ENCODE measurements around the gene MATCAP1.

Gene MATCAP1

DNA sequence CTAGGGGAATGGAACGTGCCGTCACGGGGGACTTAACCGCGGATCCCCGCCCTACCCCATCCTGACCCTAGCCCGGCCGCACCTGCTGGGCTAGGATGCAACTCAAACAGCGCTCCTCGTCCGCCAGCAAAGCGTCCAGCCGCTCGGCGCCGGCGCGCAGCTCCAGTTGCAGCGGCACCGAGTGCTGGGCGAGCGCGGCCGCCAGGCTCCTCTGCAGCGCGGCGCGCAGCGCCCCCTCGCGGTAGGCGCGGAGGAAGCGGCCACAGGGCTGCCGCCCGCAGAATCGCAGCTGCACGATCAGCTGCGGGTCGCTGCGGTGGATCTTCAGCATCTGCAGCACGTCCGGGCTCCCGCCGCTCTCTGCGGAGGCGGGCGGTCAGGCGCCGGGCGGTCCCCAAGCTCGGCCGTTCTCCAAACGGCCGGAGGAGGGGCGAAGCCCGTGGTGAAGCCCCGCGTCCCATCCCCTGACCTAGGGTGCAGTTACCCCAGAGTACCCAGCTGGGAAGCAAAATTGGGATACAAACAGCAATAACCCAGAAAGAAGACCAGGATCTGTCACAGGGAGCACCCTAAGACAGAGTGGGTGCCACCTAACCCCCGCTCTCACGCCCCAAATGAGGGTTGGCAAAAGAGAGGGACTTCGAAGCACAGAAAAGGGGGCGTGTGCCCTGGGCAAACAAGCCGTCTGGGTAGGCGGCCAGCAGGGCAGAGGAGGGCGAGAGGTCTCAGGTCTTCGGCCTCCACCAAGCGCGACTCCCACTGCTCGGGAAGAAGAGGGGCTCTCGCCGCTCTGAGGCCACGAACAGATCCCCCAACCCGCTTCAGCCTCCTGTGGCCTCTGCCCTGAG, 28.2 kb downstream of the MATCAP1 start:
- DNase-seq: peak; percentile 35

DNA sequence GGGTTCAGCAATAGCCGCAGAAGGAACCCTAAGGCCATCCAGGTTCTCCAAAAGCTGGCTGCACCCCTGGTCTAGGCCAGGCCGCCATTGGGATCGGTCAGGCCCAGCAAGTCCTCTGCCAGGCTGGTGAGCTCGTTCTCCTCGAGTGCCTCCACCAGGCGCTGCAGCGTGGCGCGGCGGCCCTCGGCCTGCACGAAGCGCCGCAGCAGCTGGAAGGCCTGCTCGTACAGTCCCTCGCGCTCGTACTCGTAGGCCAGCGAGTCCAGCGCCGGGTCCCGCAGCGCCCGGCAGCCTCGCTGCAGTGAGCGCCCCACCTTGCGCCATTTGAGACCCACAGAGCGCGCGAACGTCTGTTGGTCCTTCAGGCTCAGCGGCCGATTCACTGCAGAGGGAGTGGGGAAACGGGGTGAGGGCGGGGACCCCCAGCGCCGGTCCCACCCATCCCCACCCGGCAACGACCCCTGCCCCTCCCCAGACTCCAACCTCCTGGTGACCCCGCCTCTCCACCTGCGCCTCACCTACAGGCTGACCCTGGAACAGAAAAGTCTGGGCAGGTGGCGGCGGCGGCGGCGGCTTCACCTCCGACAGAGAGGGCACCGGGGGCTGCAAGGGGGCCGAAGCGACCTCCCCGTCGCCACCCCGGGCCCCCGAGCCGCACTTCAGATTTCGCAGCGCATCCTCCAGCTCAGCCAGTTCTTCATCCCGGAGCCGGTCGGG, 29.0 kb downstream of the MATCAP1 start:
- DNase-seq: no peak

DNA sequence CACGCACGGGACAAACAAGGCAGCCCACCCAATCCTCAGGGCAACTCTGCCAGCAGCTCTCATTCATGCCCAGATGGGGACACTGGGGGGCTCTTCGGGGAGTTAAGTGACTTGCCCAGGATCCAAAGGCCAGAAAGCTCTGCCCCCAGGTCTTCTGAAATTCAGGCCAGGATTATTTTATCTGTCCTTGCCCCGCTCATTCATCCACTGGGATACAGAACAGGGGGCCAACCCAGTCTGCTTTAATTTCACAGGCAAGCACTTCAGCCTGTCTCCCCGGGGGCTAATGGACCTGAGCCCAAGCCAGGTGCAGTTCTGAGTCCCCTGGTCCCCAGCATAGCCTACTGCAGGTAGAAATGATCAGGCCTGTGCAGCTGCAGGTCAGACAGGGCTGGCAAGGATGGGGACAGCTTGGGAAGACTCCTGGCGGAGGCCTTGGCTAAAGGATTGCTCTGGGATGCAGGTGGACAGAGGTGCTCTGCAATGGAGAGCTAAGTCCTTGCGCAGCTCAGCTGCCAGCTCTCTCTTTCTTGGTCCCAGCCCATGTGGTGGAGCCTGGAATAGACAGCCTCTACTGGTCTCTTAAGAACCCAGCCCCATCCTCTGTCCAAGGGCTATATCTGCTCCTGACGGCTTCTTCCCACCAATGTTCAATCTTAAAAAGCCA, 32.2 kb downstream of the MATCAP1 start:
- DNase-seq: no peak

DNA sequence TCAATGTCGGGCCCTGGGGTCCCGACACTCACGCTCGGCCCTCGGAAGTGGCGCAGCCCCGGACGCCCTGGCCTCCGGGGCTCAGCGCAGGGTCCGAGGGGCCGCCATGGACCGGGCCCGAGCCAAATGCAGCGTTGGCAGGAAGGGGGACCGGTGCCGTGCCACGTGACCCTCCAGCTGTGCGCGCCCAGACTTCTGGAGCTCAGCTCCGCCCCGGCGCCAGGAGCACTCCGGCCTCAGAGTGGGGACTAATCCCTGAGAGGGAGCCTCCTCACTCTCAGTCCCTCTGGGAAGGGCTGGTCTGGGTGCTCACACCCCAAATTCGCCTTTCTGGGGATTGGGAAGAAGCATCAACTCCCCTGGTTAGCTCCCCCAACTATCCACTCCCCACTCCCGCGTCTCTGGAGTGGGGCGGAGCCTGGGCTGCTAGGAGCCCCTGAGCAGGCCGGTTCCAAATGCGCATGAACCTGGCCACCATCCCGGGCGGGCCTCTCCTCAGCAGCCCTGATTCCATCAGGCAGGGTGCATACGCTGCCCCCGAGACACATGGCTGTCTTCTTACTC, 32.8 kb downstream of the MATCAP1 start, which contains the start of gene B3GNT9:
Gene B3GNT9, minus strand, starts transcription at position 166 of the 564 bp plus-strand sequence. CDS start 513 bp downstream, outside the sequence.
- no peak for DNase-seq

DNA sequence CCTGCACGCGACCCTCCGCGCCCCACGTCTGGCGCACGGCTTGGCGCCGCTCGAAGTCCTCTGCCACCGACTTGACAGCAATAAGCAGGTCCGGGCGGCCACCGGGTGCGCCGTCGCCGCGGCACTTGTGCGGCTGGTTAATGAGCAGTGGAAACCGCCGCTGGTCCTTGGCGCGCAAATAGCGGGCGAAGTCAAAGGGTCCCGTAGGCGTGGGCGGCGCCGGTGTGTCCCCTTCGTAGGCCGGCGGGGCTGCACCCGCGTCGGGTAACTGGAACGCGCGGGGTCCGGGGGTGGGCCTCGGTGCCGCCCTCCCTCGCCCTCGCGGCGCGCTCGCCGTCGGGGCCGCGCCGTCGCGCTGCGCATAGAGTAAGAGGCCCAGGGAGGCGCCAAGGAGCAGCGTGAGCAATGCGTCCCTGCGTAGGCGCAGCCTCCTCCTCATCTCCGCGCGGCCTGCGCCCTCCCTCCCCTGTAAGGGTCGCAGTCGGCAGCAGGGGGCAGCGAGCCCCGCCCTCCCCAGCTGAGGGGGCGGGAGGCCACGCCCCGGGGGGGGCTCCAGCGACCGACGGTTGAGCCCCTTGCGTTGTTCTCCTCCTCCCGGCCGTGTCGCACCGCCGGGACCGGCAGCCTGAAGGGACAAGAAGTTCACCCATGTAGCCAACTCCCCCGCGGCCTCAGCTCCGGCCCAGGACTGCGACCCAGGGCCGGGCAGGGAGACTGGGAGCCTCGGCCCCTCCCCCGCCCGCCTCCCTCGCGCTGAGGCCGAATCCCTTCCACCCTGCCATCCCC, 33.5 kb downstream of the MATCAP1 start:
- no peak for DNase-seq

DNA sequence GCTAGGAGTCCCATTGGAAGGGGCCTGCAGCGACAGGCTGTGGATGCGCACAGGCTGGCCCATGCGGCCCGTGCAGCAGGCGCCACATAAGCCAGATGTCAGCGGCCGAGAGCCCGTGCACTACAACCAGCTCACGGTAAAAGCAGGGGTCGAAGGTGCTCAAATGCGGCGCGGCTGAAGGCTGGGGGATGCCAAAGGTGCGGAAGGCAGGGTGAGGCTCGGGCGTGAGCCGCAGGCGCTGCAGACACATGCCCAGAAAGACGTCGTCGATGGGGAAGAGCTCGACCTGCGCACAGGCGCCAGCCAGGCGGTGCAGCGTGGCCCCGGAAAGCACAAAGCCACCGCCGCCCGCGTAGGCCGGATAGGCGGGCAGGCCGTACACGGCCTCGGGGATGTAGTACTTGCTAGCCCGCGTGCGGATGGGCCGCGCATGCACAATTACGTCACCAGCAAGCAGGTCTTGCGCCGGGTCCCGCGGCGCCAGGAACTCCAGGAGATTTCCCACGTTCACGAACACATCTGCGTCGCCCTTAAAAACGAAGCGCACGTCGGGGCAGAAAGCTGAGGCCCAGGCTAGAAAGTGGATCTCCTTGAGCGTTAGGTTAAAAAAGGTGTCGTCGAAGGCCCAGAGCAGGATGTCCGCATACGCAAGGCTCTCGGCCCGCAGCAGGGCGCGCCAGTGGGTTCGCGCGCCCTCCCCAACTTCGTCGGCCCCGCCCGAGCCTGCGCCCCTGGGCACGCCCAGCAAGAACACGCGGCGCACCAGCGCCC, 34.3 kb downstream of the MATCAP1 start:
- no peak for DNase-seq

DNA sequence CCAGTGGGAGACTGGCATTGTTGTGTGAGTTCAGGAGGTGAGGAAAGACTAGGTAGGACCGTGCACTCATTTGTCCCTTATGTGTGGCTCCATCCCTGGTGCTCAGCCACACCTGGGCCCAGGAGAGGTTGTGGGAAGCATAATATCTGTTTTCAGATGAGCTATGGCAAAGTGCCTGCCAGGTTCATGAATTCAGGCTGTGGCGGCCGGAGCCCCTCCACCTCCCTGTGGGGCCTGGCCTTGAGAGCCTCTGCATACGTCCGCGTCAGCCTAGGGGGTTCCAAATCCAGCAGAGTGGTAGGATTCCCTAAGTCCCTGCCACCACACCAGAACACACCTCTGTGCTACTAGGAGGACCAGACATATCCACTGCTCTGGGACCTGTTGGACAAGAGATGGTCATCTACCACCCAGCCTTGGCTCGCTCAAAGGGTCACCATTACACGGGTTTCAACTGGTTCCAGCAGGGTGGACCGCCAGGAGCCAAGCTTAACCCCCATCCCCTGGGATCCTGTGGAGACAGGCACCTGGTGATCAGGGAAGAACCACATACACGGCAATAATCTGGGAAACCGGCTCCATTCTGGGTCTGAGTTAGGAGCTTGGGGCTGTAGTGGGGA, 35.0 kb downstream of the MATCAP1 start:
- DNase-seq: no peak

DNA sequence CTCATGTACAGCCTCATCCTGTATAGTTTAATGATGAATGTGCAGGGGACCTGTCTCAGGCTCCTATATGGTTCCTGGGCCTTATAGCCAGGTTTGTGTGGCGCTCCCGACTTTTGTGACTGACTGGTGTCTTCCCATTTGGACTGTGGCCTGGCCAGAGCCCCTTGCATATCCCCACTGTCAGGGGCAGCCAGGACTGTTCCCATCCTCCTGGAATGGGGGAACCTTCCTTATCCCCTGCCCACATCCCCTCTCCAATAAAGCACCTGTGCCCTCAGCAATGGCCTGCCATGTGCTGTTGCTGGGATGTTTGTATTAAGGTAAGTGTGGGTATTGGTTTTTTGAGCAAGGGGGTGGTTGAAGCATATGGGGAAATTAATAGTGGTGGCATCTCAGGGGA, 35.5 kb downstream of the MATCAP1 start:
- no peak for DNase-seq

DNA sequence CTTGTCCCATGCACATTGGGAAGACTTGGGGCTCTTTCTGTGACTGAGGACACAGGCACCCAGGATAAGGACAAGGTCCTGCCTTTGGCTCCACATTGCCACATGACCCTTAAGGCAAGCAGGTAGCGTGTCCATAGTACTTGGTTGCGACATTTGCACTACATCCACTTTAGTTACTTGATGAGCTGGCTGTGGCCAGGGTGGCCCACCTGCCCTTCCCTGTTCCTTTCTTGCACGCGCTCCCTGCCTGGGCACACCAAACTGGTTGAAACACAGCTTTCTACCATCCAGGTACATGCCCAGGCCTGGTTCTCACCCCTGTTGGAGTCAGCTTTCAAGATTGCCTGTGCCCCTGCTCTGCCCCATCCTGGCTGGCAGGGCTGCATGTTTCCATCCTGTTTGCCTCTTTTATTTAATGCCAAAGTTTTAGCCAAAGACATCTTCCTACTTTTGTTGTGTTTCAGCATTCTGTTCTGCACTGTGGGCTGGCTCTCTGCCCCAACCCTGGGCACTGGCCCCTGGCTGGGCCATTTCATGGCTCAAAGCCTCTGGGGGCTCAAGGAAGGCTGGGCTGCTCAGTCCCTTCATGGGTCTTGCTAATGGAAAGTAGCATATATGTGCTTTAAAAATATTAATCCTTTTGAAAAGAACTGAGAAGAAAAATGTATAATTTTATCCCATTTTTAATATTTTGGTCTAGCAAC, 36.2 kb downstream of the MATCAP1 start:
- DNase-seq: no peak

DNA sequence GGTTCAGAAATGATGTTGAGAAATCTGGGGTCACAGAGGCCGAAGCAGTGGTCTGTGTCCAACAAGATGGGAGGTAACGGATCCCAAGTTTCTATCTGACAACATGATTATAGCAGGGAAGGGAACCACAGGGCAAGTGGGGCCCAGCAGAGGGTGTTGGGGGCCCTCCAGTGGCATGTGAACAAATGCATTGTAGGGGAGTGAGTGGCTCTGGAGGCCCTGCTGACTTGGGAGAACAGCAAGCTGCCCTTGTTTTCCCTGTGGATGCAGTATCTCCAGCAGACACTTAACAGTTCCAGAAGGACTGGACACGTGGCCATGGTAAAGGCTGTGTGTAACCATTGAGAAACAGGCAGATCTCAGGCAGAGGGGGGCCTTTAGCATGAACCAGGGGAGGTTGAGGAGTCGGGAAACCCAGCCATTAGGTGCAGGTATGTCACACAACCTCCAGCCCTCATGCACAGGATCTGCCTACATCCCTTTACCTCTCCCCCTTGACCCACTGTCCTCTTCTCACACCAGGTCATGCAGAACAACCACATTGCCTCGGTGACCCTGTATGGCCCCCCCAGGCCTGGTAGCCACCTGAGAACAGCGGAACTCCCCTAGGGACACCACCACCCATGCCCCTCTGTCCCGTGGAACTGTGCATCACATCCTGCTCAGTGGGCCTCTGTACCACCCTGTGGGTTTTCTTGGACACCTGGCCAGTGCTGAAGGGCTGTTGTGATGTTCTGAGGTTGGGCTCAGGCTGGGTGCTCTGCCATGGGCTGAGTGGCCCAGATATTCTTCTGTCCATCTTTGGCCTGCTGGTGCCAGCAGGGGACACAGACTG, 37.0 kb downstream of the MATCAP1 start:
- no peak for DNase-seq

DNA sequence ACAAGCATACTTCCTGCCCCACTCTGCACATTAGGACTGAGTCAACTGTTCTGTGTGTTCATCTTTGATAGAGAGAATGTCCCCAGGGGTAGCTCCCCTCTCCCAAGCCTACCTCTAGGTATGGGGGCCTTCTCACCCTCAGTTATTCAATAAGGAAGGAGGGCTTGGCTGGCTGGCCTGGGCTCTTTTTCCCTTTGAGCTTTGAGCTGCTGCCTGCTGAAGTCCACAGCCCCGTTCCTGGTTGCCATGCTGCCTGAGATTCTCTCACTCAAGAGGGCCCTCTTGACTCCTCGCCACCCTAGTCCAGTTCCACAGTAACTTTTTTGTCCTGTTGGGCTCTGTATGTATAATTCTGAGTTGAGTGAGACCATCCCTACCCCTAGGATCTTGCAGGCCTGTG, 38.0 kb downstream of the MATCAP1 start:
- no peak for DNase-seq

DNA sequence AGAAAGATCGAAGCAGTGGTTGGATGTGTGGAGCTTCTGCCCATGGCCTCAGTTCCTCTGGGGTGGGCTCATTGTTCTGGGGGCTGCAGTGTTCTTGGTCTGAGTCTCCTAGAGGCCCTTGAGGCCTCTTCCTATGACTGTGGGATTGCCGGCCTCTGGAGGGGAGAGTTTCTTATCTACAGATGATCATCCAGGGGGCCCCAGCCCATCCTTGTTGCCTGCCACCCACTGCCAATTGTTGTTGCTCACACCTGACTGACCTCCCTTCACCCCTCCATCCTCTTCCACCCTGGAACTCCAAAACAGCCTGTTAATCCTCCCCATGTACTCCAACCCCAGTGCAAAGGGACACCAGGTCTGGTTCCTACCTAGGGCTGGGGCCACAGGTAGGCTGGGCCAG, 38.8 kb downstream of the MATCAP1 start:
- no peak for DNase-seq

DNA sequence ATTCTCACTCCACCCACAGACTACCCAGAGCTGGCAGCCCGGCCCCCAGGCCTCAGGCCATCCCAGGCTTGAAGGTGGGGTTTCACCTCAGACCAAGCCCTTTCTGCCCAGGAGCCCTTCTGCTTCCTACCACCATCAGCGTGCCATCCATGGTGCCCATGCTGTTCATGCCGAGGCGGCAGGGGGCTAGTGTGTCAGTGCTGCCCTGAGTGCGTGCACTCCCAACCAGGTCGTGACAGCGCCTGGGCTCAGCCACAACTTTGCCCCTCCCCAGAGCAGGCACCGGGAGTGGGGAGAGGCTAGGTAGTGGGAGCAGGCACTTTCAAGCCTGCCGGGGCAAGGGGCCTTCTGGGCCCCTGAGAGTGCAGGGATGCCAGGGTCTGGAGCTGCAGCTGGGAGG, 41.4 kb downstream of the MATCAP1 start:
- DNase-seq: no peak

DNA sequence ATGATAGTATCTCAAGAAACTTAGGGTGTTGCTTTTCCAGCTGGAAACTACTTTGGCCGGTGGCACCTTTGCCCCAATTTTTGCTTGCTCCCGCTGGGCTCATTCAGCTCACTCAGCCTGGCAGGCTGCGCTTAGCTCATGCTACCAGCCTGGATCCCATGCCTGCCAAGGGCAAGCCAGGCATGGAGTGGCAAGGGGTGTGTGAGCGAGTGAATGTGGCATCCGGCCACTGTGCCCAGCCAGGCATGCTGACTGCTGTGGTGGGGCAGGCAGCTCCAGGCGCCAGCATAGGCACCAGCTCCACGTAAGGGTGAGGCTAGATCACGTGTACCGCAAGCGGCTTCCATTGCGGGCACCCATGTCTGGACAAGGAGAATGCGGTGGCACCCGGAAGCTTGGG, 42.4 kb downstream of the MATCAP1 start:
- no peak for DNase-seq

DNA sequence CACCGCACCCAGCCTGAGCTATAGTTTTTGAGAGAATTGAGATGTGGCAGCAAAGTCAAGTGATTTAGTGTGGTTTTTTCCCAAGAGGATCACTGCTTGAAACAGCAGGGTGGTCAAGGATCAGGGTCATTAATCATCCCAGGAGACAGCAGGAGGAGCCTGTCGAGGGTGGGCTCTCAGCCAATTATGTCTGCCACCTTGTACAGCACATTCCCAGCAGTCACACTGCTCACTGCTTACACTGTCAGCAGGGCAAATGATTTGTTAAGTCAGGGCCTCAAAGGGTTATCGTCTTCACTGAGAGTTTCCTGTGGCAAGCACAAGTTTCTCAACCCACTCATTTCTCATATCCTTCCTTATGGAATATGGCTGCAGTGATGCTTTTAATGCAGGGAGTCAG, 46.2 kb downstream of the MATCAP1 start:
- DNase-seq: no peak

DNA sequence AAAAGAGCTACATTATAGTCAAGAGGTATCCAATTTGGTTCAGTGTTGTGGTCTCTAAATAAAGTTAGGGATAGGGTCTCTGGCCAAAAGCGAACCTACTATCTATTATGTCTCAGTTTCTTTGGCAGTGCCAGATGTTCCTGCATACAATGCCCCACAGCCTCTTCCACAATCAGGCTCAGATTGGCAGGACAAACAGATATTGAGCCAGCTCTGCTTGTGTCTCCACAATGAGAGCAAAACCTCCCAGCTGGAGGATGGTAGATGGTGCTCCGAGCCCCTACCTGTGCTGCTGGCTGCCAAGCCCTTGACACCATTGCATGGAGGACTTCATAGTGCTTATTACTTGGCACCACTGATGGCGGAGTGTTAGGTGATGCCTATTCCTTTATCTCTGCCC, 54.3 kb downstream of the MATCAP1 start:
- no peak for DNase-seq

DNA sequence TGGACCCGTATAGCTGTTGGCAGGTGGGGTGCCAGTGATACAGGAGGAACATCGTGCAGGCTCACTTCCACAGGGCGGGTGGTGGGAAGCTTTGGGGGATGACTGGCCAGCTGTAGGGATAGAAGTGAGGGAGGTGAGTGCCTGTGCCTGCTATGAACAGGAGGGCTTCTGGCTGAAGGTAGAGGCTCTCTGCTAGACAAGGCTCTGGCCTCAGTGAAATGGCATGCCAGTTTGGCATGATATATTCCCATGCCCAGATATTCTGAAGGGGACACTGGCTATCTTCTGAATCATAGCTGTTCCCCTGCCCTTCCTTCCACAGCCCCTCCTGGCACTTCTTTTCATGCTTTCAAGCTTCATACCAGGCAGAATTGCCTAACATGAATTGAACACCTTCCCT, 54.9 kb downstream of the MATCAP1 start:
- DNase-seq: no peak

DNA sequence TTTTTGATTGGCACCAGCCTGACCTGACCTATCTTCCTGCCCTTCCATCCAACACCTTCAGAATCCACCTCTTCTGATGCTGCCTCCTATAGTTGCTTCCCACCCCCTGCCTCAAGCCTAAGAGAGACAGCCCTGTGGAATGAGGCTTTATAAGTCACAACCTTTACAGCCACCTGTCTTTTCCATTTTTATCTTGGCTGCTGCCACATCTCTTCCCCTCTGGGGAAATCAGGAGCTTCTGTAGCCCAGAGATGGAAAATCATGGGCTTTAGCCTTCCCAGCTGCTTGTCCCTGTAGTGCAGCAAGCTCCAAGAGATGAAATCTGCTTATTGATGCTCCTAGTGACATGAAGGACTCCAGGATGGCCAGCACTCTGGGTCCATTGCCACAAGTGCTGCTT, 55.3 kb downstream of the MATCAP1 start:
- DNase-seq: no peak

Measured in NCI-H526 treated with DMSO at 0.1 percent for 48 hours (cell line).